Esophagus muscularis mucosa (tissue), 4 donors: Measurements from ENCODE around the gene PCBP3. TPM values are rescaled to one million over a fixed set of nuclear protein-coding genes. Genes with fewer than 3 reads are reported as not detected.

ENCODE experiments used
- DNase-seq: peaks from one replicate; pipeline ENCODE4 v3.0.0-alpha.2; 2017; ENCODE audit errors: extremely low spot score
- H3K27ac ChIP-seq, 4 donors: fragments of 200-600 bp; sonication (generic); replicated peaks in 1 of 4; 1 replicate in 3 of 4; 2 replicates in 1 of 4; pipeline ENCODE4 v1.5.1; 2016 to 2019; ENCODE audit warnings: mild to moderate bottlenecking in 1 of 4
- H3K27me3 ChIP-seq, 4 donors: fragments of 200-600 bp; sonication (generic); one replicate each; pipeline versions ENCODE4 v1.5.1 to v1.6.0; 2016 to 2019
- H3K36me3 ChIP-seq, 4 donors: fragments of 200-600 bp; sonication (generic); one replicate each; pipeline ENCODE4 v1.5.1; 2016 to 2019
- H3K4me1 ChIP-seq, 4 donors: fragments of 200-600 bp; sonication (generic); one replicate each; pipeline ENCODE4 v1.5.1; 2016 to 2019
- H3K4me3 ChIP-seq, 4 donors: fragments of 200-600 bp; sonication (generic); 1 replicate in 2 of 4; 2 replicates in 2 of 4; pipeline ENCODE4 v1.5.1; 2016 to 2019; ENCODE audit warnings: mild to moderate bottlenecking in 4 of 4, moderate library complexity in 1 of 4
- H3K9me3 ChIP-seq, 4 donors: fragments of 200-600 bp; sonication (generic); 1 replicate in 3 of 4; 2 replicates in 1 of 4; pipeline ENCODE4 v1.5.1; 2016 to 2019
- CTCF ChIP-seq, 3 experiments: fragments of 200-600 bp in 2 of 3; fragments of 450-650 bp in 1 of 3; sonication (generic) in 2 of 3; IDR thresholded peaks; one replicate each; pipeline ENCODE4 v1.5.1; 2017 to 2019; ENCODE audit warnings: antibody characterized with exemption in 3 of 3, mild to moderate bottlenecking in 2 of 3, moderate library complexity in 1 of 3
- EP300 ChIP-seq: sonication (generic); formaldehyde crosslinking; IDR thresholded peaks from one replicate; pipeline ENCODE4 v1.6.1; 2017; ENCODE audit warnings: antibody characterized with exemption
- POLR2A ChIP-seq: fragments of 450-650 bp; IDR thresholded peaks from one replicate; pipeline ENCODE4 v1.6.1; 2017; ENCODE audit warnings: antibody characterized with exemption, moderate library complexity, mild to moderate bottlenecking, low read depth
- POLR2AphosphoS5 ChIP-seq, 2 donors: sonication (generic); formaldehyde crosslinking; IDR thresholded peaks; one replicate each; pipeline ENCODE4 v1.6.1; 2017; ENCODE audit warnings: antibody characterized with exemption in 2 of 2
- WGBS: methylation state at CpG from one replicate; pipeline ENCODE4 v1.1.5; 2018; 5-methylcytosine and 5-hydroxymethylcytosine counted together
- intact Hi-C: fragments of 100-400 bp; cut with DNase I; formaldehyde crosslinking; loops from one replicate; pipeline ENCODE4 v1.15.1; 2023
- total RNA-seq, 4 donors: library from RNA; depleted of rRNA; stranded (reverse); fragments of >200 nt; gene quantifications; one replicate each; pipeline versions ENCODE4 v1.1.0 to v1.2.1, GENCODE V29; 2016

The PCBP3 gene
- total RNA-seq, 4 donors from 2014 or later, result 7.5 to 9.2 (median 8.1) TPM

GRCh38 chr21:45906859-45907258, 263.3 kb downstream of the PCBP3 start:
- Histone ChIP-seq H3K36me3 (no peaks in the 10 kb centered on the region), H3K4me1 (peaks cover 0 to 20% (median 19%) of the 10 kb centered on the region in 4 donors), H3K9me3 (no peaks in the 10 kb centered on the region), H3K27ac (no peak overlapping the region), H3K4me3 (no peak overlapping the region), H3K27me3 (no peaks in the 10 kb centered on the region)
- intact Hi-C loops, result no loop called here
- 96% methylated on average over 13 of the region's 13 CpGs for WGBS
- no peak for TF ChIP-seq POLR2A
- DNase-seq, result no peak

DNA sequence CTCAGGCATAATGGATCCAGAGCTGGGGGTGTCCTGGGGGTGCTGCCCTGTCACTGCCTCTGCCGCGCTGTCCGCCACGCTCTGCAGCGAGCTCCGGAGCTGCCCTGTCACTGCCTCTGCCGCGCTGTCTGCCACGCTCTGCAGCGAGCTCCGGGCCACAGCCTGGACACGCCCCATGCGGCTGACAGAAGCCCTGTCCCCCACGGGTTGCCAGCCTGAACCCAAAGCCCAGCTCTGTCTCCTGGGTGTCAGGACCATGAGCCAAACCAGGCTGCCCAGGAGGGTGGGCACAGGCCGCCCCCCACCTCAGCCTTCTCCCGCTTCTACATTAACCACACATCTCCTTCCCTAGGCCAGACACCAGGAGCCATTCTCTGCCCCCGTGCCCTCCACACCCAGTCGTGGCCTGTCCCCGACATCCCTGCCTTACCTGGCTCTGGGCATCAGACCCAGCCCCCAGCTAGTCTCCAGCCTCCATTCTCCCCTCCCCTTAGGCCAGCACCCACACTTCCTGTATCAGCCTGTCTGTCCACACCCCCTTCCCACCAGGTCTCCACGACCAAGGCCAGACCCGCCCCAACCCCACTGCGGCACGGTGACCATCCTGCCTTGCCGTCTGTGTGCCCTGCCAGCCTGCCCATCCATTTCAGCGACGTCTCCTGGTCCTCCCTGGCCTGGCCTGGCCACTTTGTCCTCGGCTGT, 265.2 kb downstream of the PCBP3 start:
- Histone ChIP-seq H3K4me1 (peaks cover 0 to 20% (median 19%) of the 10 kb centered on the region in 4 donors), H3K27ac (no peak overlapping the region), H3K4me3 (no peak overlapping the region), H3K36me3 (no peaks in the 10 kb centered on the region), H3K9me3 (no peaks in the 10 kb centered on the region), H3K27me3 (peaks cover 0 to 7% (median 0%) of the 10 kb centered on the region in 4 donors)
- 89% methylated on average over 17 of the region's 27 CpGs for WGBS
- TF ChIP-seq EP300, result no peak
- TF ChIP-seq CTCF (IDR thresholded peaks at IDR 0.05), result no peak
- TF ChIP-seq POLR2AphosphoS5 (IDR thresholded peaks at IDR 0.05), result no peak
- no peak for TF ChIP-seq POLR2A
- intact Hi-C loops, result no loop called here
- DNase-seq, result no peak

- intact Hi-C loops, result no loop called here
- DNase-seq, result no peak
- Histone ChIP-seq H3K9me3 (no peaks in the 10 kb centered on the region), H3K27me3 (peaks cover 0 to 7% (median 0%) of the 10 kb centered on the region in 4 donors), H3K4me3 (no peak overlapping the region), H3K27ac (no peak overlapping the region), H3K36me3 (no peaks in the 10 kb centered on the region), H3K4me1 (peaks cover 0 to 20% (median 19%) of the 10 kb centered on the region in 4 donors)
- 86% methylated on average over 5 of the region's 23 CpGs for WGBS
- TF ChIP-seq POLR2AphosphoS5 (IDR thresholded peaks at IDR 0.05), result no peak
- TF ChIP-seq CTCF (IDR thresholded peaks at IDR 0.05), result no peak
- TF ChIP-seq EP300, result no peak
- no peak for TF ChIP-seq POLR2A
Observed at GRCh38 chr21:45909238-45909988, 265.9 kb downstream of the PCBP3 start.

DNA sequence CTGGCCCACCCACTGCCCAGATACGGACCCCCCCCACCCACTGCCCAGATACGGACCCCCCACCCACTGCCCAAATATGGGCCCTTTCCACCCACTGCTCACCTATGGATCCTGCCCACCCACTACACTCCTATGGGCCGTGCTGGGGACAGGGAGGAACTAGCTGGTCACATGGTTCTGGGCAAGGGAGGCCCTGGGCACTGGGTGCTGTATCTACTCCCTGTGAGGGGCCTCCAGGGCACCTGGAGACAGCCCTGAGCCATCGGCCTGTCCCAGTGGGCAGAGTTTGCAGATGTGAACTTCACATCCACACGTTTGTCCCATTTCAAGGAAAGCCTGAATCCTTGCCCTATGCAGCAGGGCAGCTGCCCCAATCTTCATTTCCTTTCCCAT, 266.6 kb downstream of the PCBP3 start:
- peaks cover 0 to 7% (median 0%) of the 10 kb centered on the region in 4 donors for H3K27me3 ChIP-seq
- intact Hi-C loops, result no loop called here
- no peak overlapping the region for H3K4me3 ChIP-seq
- H3K36me3 ChIP-seq, result no peaks in the 10 kb centered on the region
- no peaks in the 10 kb centered on the region for H3K9me3 ChIP-seq
- 50% methylated on average over 2 of the region's 5 CpGs for WGBS
- TF ChIP-seq POLR2A (no peak), POLR2AphosphoS5 (IDR thresholded peaks at IDR 0.05) (no peak), EP300 (no peak), CTCF (IDR thresholded peaks at IDR 0.05) (no peak)
- no peak for DNase-seq
- no peak overlapping the region for H3K27ac ChIP-seq
- peaks cover 0 to 20% (median 19%) of the 10 kb centered on the region in 4 donors for H3K4me1 ChIP-seq

- H3K9me3 ChIP-seq, result no peaks in the 10 kb centered on the region
- peaks cover 0 to 7% (median 0%) of the 10 kb centered on the region in 4 donors for H3K27me3 ChIP-seq
- DNase-seq, result no peak
- no peak overlapping the region for H3K4me3 ChIP-seq
- TF ChIP-seq POLR2AphosphoS5 (IDR thresholded peaks at IDR 0.05) (no peak), CTCF (IDR thresholded peaks at IDR 0.05) (no peak), POLR2A (no peak), EP300 (no peak)
- H3K27ac ChIP-seq, result no peak overlapping the region
- WGBS, result 68% methylated on average over 8 of the region's 28 CpGs
- H3K4me1 ChIP-seq, result peaks cover 0 to 20% (median 19%) of the 10 kb centered on the region in 4 donors
- H3K36me3 ChIP-seq, result no peaks in the 10 kb centered on the region
- intact Hi-C loops, result no loop called here
Observed at GRCh38 chr21:45910548-45911221, 267.2 kb downstream of the PCBP3 start.
